Smooth muscle cell (in vitro differentiated cells): ENCODE results near the gene PRKN. TPM values are rescaled to one million over a fixed set of nuclear protein-coding genes. Genes with fewer than 3 reads are reported as not detected.

Source experiments
- DNase-seq: peaks from one replicate; lab custom pipeline; 2025; ENCODE audit not compliant: unreplicated experiment; lab: John Stamatoyannopoulos, UW
- H2AFZ ChIP-seq: fragments of 200-600 bp; sonication (generic); 2 replicates; pipeline ENCODE4 v1.6.0; 2016; ENCODE audit warnings: antibody characterized with exemption, low read depth, mild to moderate bottlenecking
- H3F3A ChIP-seq: fragments of 200-600 bp; sonication (generic); 2 replicates; pipeline ENCODE4 v1.6.0; 2017; ENCODE audit warnings: antibody characterized with exemption, low read depth
- H3K27ac ChIP-seq: fragments of 200-600 bp; sonication (generic); 2 replicates; pipeline ENCODE4 v1.5.1; 2016; ENCODE audit warnings: low read depth, mild to moderate bottlenecking
- H3K27me3 ChIP-seq: fragments of 200-600 bp; sonication (generic); 2 replicates; pipeline ENCODE4 v1.6.1; 2016; ENCODE audit warnings: low read depth, mild to moderate bottlenecking
- H3K36me3 ChIP-seq: fragments of 200-600 bp; sonication (generic); 2 replicates; pipeline ENCODE4 v1.5.1; 2016; ENCODE audit warnings: low read depth
- H3K4me1 ChIP-seq: fragments of 200-600 bp; sonication (generic); 2 replicates; pipeline ENCODE4 v1.5.1; 2016; ENCODE audit warnings: low read depth
- H3K4me2 ChIP-seq: fragments of 200-600 bp; sonication (generic); 2 replicates; pipeline ENCODE4 v1.6.0; 2016; ENCODE audit warnings: mild to moderate bottlenecking
- H3K4me3 ChIP-seq: fragments of 200-600 bp; sonication (generic); 2 replicates; pipeline ENCODE4 v1.5.1; 2016; ENCODE audit warnings: mild to moderate bottlenecking
- H3K79me2 ChIP-seq: fragments of 200-600 bp; sonication (generic); 2 replicates; pipeline ENCODE4 v1.6.0; 2016; ENCODE audit warnings: low read depth, mild to moderate bottlenecking
- H3K9ac ChIP-seq: fragments of 200-600 bp; sonication (generic); 2 replicates; pipeline ENCODE4 v1.6.0; 2016; ENCODE audit warnings: low read depth
- H3K9me3 ChIP-seq: fragments of 200-600 bp; sonication (generic); replicated peaks from 2 replicates; pipeline ENCODE4 v1.5.1; 2016; ENCODE audit warnings: low read depth
- H4K20me1 ChIP-seq: fragments of 200-600 bp; sonication (generic); 2 replicates; pipeline ENCODE4 v1.6.0; 2016; ENCODE audit warnings: low read depth
- CTCF ChIP-seq: fragments of 200-600 bp; sonication (generic); IDR thresholded peaks from 2 replicates; pipeline ENCODE4 v1.5.1; 2017; ENCODE audit warnings: borderline replicate concordance, mild to moderate bottlenecking, antibody characterized with exemption; ENCODE audit not compliant: insufficient read depth, poor library complexity, severe bottlenecking
- WGBS: methylation state at CpG from one replicate; pipeline ENCODE4 v1.1.7; 2016; ENCODE audit warnings: low lambda C conversion rate; 5-methylcytosine and 5-hydroxymethylcytosine counted together
- polyA plus RNA-seq: library from polyadenylated mRNA; unstranded; fragments of >200 nt; fragmentation: Nextera tagmentation; extraction: Ambion mirVana; gene quantifications from 2 replicates; pipeline ENCODE4 v1.2.1, GENCODE V29; 2016
- total RNA-seq: library from RNA; depleted of rRNA; stranded (reverse); fragments of >200 nt; gene quantifications from 2 replicates; pipeline ENCODE4 v1.2.3, GENCODE V29; 2014

Gene PRKN
- total and polyA plus RNA-seq, 2 experiments from 2014 or later, result 0.81 to 5.1 TPM

GRCh38 chr6:162336359-162336758 is 391.2 kb downstream of the PRKN start:
- Histone ChIP-seq H3K9me3 (no peaks in the 10 kb centered on the region), H3K79me2 (no peaks in the 10 kb centered on the region), H3F3A (no peaks in the 10 kb centered on the region), H3K27ac (no peak overlapping the region), H4K20me1 (no peaks in the 10 kb centered on the region), H2AFZ (no peak overlapping the region), H3K27me3 (no peaks in the 10 kb centered on the region), H3K4me2 (no peak overlapping the region), H3K9ac (no peak overlapping the region), H3K4me3 (no peak overlapping the region), H3K36me3 (no peaks in the 10 kb centered on the region), H3K4me1 (no peaks in the 10 kb centered on the region)
- DNase-seq, result no peak
- WGBS, result 94% methylated on average over 6 of the region's 6 CpGs
- no peak for TF ChIP-seq CTCF

- no peak for DNase-seq
- Histone ChIP-seq H3K4me2 (no peak overlapping the region), H3K27ac (no peak overlapping the region), H3K4me3 (no peak overlapping the region), H3F3A (no peaks in the 10 kb centered on the region), H3K9me3 (no peaks in the 10 kb centered on the region), H3K79me2 (no peaks in the 10 kb centered on the region), H3K9ac (no peak overlapping the region), H3K27me3 (no peaks in the 10 kb centered on the region), H2AFZ (no peak overlapping the region), H3K4me1 (no peaks in the 10 kb centered on the region), H4K20me1 (no peaks in the 10 kb centered on the region), H3K36me3 (no peaks in the 10 kb centered on the region)
- TF ChIP-seq CTCF, result no peak
- WGBS, result 94% methylated on average over 4 of the region's 4 CpGs
Observed at GRCh38 chr6:162332365-162332764, 395.2 kb downstream of the PRKN start.

DNA sequence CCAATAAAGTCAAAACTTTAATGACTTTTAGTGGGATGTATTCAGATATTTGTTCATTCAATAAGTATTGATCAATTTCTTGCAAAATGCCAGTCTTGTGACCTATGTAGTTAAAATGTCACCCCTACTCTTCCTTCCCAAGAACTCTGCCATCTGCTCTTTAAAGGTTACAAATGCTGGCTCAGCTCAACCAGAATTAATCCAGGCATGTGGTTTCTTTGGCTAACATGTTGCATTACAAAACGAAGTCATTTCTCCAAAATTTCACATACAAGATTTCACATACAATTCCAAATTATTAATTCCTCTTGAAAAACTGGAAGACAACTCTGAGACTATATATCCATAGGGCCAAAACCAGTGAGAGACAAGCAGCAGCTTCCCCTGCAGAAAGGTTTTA is 395.7 kb downstream of the PRKN start:
- TF ChIP-seq CTCF, result no peak
- 59% methylated on average over 1 of the region's 1 CpG for WGBS
- no peak overlapping the region for H3K9ac ChIP-seq

DNA sequence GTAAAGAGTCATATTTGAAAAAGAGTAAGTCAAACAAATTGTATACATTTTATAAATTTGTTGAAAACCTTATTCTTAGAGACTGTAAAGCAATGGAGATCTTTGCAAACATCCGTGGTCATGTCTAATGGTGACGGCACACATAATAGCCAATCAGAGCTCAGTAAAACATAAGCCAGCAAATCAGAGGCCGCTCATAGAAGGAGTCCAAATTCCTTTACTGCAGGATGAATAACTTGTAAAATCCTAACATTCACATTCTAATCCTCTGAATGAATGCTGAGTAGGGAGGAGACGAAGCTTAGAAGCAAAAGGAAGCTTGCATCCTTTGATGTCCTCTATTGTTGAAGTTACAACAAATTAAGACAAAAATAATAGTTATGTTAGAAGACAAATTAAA is 401.7 kb downstream of the PRKN start:
- TF ChIP-seq CTCF, result no peak
- no peaks in the 10 kb centered on the region for H3K9me3 ChIP-seq
- H3K4me3 ChIP-seq, result no peak overlapping the region
- no peaks in the 10 kb centered on the region for H4K20me1 ChIP-seq
- H2AFZ ChIP-seq, result no peak overlapping the region
- WGBS, result 80% methylated on average over 4 of the region's 4 CpGs
- H3F3A ChIP-seq, result no peaks in the 10 kb centered on the region
- no peaks in the 10 kb centered on the region for H3K4me1 ChIP-seq
- no peaks in the 10 kb centered on the region for H3K79me2 ChIP-seq
- H3K36me3 ChIP-seq, result no peaks in the 10 kb centered on the region
- H3K9ac ChIP-seq, result no peak overlapping the region
- H3K27ac ChIP-seq, result no peak overlapping the region
- H3K27me3 ChIP-seq, result no peaks in the 10 kb centered on the region
- no peak overlapping the region for H3K4me2 ChIP-seq
- no peak for DNase-seq

More for the DNA sequence above, 395.7 kb downstream of the PRKN start:
- H3K4me1 ChIP-seq, result no peaks in the 10 kb centered on the region
- no peaks in the 10 kb centered on the region for H3K27me3 ChIP-seq
- H4K20me1 ChIP-seq, result no peaks in the 10 kb centered on the region
- H3K4me3 ChIP-seq, result no peak overlapping the region
- H3K79me2 ChIP-seq, result no peaks in the 10 kb centered on the region
- no peaks in the 10 kb centered on the region for H3K36me3 ChIP-seq
- H3K4me2 ChIP-seq, result no peak overlapping the region
- no peak overlapping the region for H3K27ac ChIP-seq
- H2AFZ ChIP-seq, result no peak overlapping the region
- no peak for DNase-seq
- H3K9me3 ChIP-seq, result no peaks in the 10 kb centered on the region
- no peaks in the 10 kb centered on the region for H3F3A ChIP-seq
